CD4-positive, alpha-beta T cell (primary cell): ENCODE results near the gene MEGF11. TPM values are rescaled to one million over a fixed set of nuclear protein-coding genes. Genes with fewer than 3 reads are reported as not detected.

Experiments used
- ATAC-seq: fragments of 200-7000 bp; cut with Tn5 transposase; one replicate; pipeline ENCODE4 v1.10.0; 2022; ENCODE audit warnings: mild to moderate bottlenecking; ENCODE audit not compliant: poor library complexity
- CTCF ChIA-PET: fragments of 350-600 bp; sonication (Branson Sonifier 250); formaldehyde crosslinking; loops from one replicate; lab custom pipeline; 2021; ENCODE audit warnings: antibody characterized with exemption, inconsistent platforms; lab: Charles Lee
- POLR2A ChIA-PET: fragments of 350-600 bp; sonication (Branson Sonifier 250); formaldehyde crosslinking; loops from one replicate; lab custom pipeline; 2021; ENCODE audit warnings: antibody characterized with exemption, inconsistent platforms; lab: Charles Lee
- DNase-seq, 14 experiments: peaks; one replicate each; pipeline ENCODE4 v3.0.0-alpha.2; 2013 to 2020; ENCODE audit warnings: mixed read lengths in 2 of 14
- H3K27ac ChIP-seq, 2 donors: one replicate each; pipeline versions ENCODE4 v1.5.1 to v1.7.0; 2013; ENCODE audit warnings: low read length in 2 of 2, low read depth in 1 of 2, mild to moderate bottlenecking in 1 of 2
- H3K27me3 ChIP-seq, 2 experiments: 1 replicate in 1 of 2; 2 replicates in 1 of 2; pipeline versions ENCODE4 v1.6.1 to v1.7.0; 2013; ENCODE audit warnings: low read length in 2 of 2, control low read depth in 1 of 2, mild to moderate bottlenecking in 1 of 2, moderate library complexity in 1 of 2; ENCODE audit not compliant: insufficient read depth in 2 of 2, control insufficient read depth in 1 of 2
- H3K36me3 ChIP-seq: one replicate; pipeline ENCODE4 v1.6.1; 2013; ENCODE audit warnings: low read length, control low read depth; ENCODE audit not compliant: insufficient read depth
- H3K4me1 ChIP-seq: one replicate; pipeline ENCODE4 v1.6.1; 2013; ENCODE audit warnings: low read length, control low read depth; ENCODE audit not compliant: insufficient read depth
- H3K4me3 ChIP-seq: one replicate; pipeline ENCODE4 v1.5.1; 2013; ENCODE audit warnings: mild to moderate bottlenecking, low read length, moderate library complexity
- H3K9me3 ChIP-seq, 2 experiments: 1 replicate in 1 of 2; 2 replicates in 1 of 2; pipeline versions ENCODE4 v1.6.1 to v1.7.0; 2013; ENCODE audit warnings: low read length in 2 of 2, mild to moderate bottlenecking in 2 of 2, control low read depth in 1 of 2, moderate library complexity in 1 of 2; ENCODE audit not compliant: control insufficient read depth in 1 of 2, insufficient read depth in 1 of 2
- H3K27ac Mint-ChIP-seq: one replicate; pipeline ENCODE4 v1.8.0; 2020; ENCODE audit warnings: mixed read lengths
- H3K27me3 Mint-ChIP-seq: one replicate; pipeline ENCODE4 v1.8.0; 2021; ENCODE audit warnings: mixed read lengths
- H3K36me3 Mint-ChIP-seq: one replicate; pipeline ENCODE4 v1.8.0; 2021; ENCODE audit warnings: low read depth, mixed read lengths
- H3K4me1 Mint-ChIP-seq: one replicate; pipeline ENCODE4 v1.8.0; 2021; ENCODE audit warnings: low read depth, mixed read lengths
- H3K4me3 Mint-ChIP-seq: one replicate; pipeline ENCODE4 v1.8.0; 2020; ENCODE audit warnings: mild to moderate bottlenecking, mixed read lengths
- H3K9me3 Mint-ChIP-seq: one replicate; pipeline ENCODE4 v1.8.0; 2020; ENCODE audit warnings: mixed read lengths
- intact Hi-C, 2 experiments: fragments of 100-400 bp; cut with DNase I in 1 of 2; cut with micrococcal nuclease in 1 of 2; formaldehyde crosslinking; loops; one replicate each; pipeline versions ENCODE4 v1.15.1 to v1.9.0; 2023 to 2025; cut with DNase I, micrococcal nuclease
- total RNA-seq, 174 experiments: library from RNA in 2 of 174; stranded (reverse) in 2 of 174; gene quantifications; one replicate each; pipeline ENCODE4 v1.2.3 and lab custom pipeline; 2021 to 2026
- TF ChIP-seq, protein P1 (sequence below): fragments of 200-600 bp; IDR thresholded peaks from one replicate; pipeline ENCODE4 v1.8.0; 2022; ENCODE audit warnings: antibody characterized with exemption, mild to moderate bottlenecking

The MEGF11 gene
- total RNA-seq, 2 experiments from 2014 or later, result not detected

DNA sequence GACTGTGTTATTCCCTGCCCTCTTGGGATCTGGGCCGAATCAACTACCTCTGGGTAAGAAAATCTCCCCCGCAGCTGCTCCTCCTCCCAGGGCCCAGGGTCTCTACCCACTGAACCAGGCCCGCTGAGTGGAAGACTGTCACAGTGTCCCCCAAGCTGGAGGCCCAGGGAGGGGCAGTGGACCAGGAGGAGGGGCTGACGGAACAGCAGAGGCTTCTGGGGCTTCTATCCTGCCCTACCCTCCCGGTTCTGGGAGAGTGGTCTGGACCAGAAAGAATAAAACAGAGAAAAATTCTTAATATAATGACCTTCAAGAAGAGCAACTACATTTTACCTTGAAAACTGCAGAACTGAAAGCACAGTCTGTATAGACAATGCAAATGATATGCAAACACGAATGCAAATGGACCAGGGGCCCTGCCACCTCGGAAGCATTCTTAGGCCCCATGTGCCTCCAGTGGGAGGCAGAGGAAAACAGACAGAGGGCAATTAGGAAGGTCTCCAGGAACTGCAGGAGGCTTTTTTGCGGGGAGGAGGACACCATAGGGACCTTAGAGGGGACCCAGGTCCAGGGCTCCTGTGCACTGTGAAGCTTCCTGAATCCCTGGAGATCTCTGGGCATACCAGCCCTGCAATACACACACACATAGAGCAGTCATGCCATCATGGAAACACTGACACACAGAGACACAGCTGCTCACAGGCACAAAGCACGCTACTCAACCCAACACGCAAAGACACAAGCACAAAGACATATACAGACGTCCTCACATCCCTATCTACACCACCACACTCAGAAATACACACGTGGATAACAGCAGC lies 12.3 kb downstream of the MEGF11 start:
- Mint-ChIP-seq H3K9me3 (no peaks in the 10 kb centered on the region), H3K27me3 (peaks cover 32% of the 10 kb centered on the region), H3K27ac (no peak overlapping the region), H3K36me3 (no peaks in the 10 kb centered on the region), H3K4me1 (no peaks in the 10 kb centered on the region), H3K4me3 (no peak overlapping the region)
- intact Hi-C loops, result no loop called here
- no peak overlapping the region for H3K4me3 ChIP-seq
- POLR2A ChIA-PET, result no interaction called here
- DNase-seq (no peak), ATAC-seq (no peak)
- H3K27me3 ChIP-seq, result peaks cover 0 to 5% of the 10 kb centered on the region in 2 experiments
- H3K36me3 ChIP-seq, result no peaks in the 10 kb centered on the region
- H3K27ac ChIP-seq, result no peak overlapping the region
- no peaks in the 10 kb centered on the region for H3K4me1 ChIP-seq
- TF ChIP-seq, protein P1, sequence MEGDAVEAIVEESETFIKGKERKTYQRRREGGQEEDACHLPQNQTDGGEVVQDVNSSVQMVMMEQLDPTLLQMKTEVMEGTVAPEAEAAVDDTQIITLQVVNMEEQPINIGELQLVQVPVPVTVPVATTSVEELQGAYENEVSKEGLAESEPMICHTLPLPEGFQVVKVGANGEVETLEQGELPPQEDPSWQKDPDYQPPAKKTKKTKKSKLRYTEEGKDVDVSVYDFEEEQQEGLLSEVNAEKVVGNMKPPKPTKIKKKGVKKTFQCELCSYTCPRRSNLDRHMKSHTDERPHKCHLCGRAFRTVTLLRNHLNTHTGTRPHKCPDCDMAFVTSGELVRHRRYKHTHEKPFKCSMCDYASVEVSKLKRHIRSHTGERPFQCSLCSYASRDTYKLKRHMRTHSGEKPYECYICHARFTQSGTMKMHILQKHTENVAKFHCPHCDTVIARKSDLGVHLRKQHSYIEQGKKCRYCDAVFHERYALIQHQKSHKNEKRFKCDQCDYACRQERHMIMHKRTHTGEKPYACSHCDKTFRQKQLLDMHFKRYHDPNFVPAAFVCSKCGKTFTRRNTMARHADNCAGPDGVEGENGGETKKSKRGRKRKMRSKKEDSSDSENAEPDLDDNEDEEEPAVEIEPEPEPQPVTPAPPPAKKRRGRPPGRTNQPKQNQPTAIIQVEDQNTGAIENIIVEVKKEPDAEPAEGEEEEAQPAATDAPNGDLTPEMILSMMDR, result no peak
- CTCF ChIA-PET, result no interaction called here
- no peaks in the 10 kb centered on the region for H3K9me3 ChIP-seq

- no peak overlapping the region for H3K27ac ChIP-seq
- intact Hi-C loops, result no loop called here
- Mint-ChIP-seq H3K27ac (no peak overlapping the region), H3K9me3 (no peaks in the 10 kb centered on the region), H3K4me3 (no peak overlapping the region), H3K4me1 (no peaks in the 10 kb centered on the region), H3K27me3 (peaks cover 33% of the 10 kb centered on the region), H3K36me3 (no peaks in the 10 kb centered on the region)
- ATAC-seq, result no peak
- H3K9me3 ChIP-seq, result no peaks in the 10 kb centered on the region
- ChIA-PET CTCF (no interaction called here), POLR2A (no interaction called here)
- TF ChIP-seq, protein P1, result no peak
- DNase-seq, result no peak
- H3K4me3 ChIP-seq, result no peak overlapping the region
- no peaks in the 10 kb centered on the region for H3K4me1 ChIP-seq
- peaks cover 0 to 5% of the 10 kb centered on the region in 2 experiments for H3K27me3 ChIP-seq
- no peaks in the 10 kb centered on the region for H3K36me3 ChIP-seq
Measured at GRCh38 chr15:66240240-66240794, 13.2 kb downstream of the MEGF11 start.

DNA sequence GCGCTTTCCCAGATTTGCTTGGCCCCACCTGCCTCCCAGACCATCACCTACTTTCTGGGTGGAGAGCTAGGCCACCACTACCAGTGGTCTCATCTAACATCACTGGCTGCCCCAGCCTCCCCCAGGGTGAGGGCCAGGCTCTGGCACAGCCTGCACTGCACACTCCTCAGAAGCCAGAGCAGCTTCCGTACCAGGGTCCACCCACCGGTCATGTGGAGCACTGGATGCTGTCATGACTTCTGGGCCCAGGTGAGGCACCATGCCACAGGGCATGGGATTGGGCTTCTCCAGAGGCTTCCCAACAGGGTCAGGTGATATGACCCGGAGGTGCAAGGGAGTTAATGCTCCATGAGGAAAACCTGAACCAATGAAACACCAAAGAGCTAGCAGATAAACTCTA lies 14.0 kb downstream of the MEGF11 start:
- no peaks in the 10 kb centered on the region for H3K36me3 Mint-ChIP-seq
- no peak overlapping the region for H3K27ac Mint-ChIP-seq
- Histone ChIP-seq H3K36me3 (no peaks in the 10 kb centered on the region), H3K4me1 (no peaks in the 10 kb centered on the region), H3K9me3 (no peaks in the 10 kb centered on the region), H3K27me3 (peaks cover 0 to 5% of the 10 kb centered on the region in 2 experiments), H3K4me3 (no peak overlapping the region), H3K27ac (no peak overlapping the region)
- intact Hi-C loops, result no loop called here
- TF ChIP-seq, protein P1, result no peak
- no peaks in the 10 kb centered on the region for H3K4me1 Mint-ChIP-seq
- no peak overlapping the region for H3K4me3 Mint-ChIP-seq
- ChIA-PET CTCF (no interaction called here), POLR2A (no interaction called here)
- H3K9me3 Mint-ChIP-seq, result no peaks in the 10 kb centered on the region
- no peak for DNase-seq
- peaks cover 28% of the 10 kb centered on the region for H3K27me3 Mint-ChIP-seq
- ATAC-seq, result no peak
